C4-2B (cell line): Measurements from ENCODE around the gene NHS.

Experiments used
- CTCF ChIP-seq: fragments of 450-650 bp; conservative IDR thresholded peaks from 2 replicates; pipeline ENCODE4 v1.5.1; 2017; ENCODE audit warnings: mild to moderate bottlenecking
- ZFX ChIP-seq: fragments of 450-650 bp; IDR thresholded peaks from 2 replicates; pipeline ENCODE4 v1.6.1; 2017

- TF ChIP-seq CTCF: no peak
- no peak for TF ChIP-seq ZFX
Observed at GRCh38 chrX:17622331-17622730, 247.3 kb downstream of the NHS start.
